Iris pigment epithelial cell (primary cell): Measurements from ENCODE around the gene GUK1.
A peak's percentile ranks its signal among the peaks of the same experiment; 100 is the strongest.

Experiments
- DNase-seq: peaks from one replicate; pipeline ENCODE4 v3.0.0-alpha.2; 2011; ENCODE audit warnings: low read depth

GUK1 gene

GRCh38 chr1:228131766-228132165 lies 8.3 kb upstream of the GUK1 start:
- no peak for DNase-seq

DNA sequence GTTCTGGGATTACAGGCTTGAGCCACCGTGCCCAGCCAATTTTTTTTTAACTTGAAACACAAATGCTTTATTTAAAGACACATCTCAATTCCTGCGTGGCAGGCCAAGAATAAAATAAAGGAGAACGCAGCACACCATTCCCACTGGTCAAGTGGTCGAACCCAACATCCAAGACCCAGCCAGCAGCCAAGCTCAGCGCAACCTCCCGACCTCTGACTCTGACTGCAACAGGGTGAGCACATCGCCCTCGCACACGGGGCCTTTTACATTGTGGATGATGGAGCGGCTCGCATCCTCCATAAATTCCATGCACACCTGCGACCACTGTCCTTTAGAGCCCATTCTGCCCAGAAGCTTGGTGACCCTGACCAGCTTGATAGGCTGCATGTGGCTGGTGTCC lies 5.5 kb upstream of the GUK1 start:
- DNase-seq = no peak

DNA sequence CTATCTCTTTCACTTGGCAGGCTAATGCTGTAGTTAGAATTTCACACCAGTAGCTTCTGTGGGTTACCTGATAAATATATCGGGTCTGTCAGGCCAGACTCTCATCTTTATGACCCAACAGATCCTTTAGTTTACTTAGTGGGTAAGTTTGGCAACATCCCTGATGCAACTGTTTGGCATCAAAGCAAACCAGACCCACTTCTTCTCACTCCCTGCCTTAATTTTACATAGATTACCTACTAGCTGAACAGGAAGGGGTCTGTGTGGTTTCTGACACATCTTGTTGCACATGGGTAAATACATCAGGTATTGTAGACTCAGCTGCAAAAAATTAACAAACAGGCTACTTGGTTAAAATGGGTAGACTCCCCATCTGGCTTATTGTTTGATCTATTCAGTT lies 3.2 kb upstream of the GUK1 start:
- DNase-seq = no peak

- DNase-seq = no peak
Measured at GRCh38 chr1:228139406-228139930, 611 bp upstream of the GUK1 start.

GRCh38 chr1:228140724-228141225 lies 696 bp downstream of the GUK1 start:
- no peak for DNase-seq

DNA sequence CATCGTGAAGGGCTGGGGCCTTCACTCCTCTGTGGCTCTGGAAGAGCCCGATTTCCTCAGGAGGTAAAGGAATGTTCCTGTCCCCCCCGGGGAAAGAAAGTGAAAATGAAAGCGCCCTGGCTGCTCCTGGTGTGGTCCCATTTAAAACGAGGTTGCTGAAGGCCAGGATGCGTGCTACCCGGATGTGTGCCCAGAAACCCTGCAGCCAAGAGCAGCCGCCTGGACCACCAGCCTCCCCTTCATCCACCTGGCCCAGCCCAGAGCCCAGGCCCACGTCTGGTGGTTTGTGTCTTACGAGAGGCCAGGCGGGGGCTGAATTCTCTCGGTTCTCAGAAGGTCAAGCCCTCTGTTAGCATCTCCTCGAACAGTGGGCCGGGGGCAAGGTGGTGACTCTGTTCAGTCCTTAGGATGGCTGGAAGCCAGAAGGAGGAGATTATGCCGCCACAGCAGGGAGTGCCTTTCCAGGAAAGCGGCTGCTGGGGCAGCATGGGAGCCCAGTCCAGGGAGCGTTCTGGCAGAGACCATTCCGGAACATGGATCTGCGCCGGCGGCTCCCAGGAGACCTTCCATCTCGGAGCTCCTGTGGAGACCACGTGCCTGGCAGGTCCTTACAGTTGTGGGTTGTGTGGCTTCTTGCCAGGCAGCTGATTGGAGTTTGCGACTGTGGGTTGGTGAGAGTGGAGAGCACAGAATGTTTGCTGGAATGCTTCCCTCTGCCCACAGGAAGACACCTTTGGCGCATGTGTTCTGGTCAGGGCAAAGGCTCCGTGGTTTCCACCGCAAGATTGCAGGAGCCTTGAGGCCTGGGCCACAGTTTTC lies 1.4 kb downstream of the GUK1 start:
- DNase-seq = peak; percentile 60

GRCh38 chr1:228142155-228142691 lies 2.1 kb downstream of the GUK1 start:
- no peak for DNase-seq

- no peak for DNase-seq
Measured at GRCh38 chr1:228142701-228143136, 2.6 kb downstream of the GUK1 start.

DNA sequence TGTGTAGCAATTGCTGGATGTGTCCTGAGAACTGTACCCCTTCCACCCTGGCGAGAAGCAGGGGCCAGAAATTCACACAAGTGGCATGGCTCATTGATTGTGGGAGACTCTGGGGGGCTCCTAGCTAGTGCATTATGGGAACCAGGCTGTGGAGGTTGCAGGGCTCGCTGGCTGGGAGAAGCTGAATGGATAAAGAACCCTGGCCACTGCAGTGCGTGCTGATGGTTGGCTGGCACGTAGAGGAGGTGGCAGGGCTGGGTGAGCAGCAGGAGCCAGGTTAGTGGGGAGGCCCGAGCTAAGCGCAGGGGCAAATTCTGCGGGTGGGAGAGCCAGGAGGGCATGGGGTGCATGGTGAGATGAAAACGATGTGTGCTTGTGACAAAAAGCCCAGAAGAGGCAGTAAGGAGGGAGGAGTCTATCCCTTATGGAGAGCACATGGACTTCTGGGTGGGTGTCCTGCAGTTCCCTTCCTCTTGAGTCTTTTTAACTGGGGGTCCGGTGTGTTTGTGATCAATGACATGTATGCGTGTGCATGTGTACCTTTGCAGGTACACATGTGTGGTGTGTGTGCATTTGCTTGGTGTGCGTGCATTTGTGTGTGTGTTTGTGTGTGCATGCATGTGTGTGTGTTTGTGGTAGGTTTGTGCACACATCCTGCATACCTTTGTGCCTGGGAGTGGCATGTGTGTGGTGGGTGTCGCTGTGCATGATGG lies 3.6 kb downstream of the GUK1 start:
- no peak for DNase-seq

- DNase-seq = no peak
Measured at GRCh38 chr1:228144193-228144992, 4.3 kb downstream of the GUK1 start.

GRCh38 chr1:228144993-228145343 lies 4.9 kb downstream of the GUK1 start:
- no peak for DNase-seq

DNA sequence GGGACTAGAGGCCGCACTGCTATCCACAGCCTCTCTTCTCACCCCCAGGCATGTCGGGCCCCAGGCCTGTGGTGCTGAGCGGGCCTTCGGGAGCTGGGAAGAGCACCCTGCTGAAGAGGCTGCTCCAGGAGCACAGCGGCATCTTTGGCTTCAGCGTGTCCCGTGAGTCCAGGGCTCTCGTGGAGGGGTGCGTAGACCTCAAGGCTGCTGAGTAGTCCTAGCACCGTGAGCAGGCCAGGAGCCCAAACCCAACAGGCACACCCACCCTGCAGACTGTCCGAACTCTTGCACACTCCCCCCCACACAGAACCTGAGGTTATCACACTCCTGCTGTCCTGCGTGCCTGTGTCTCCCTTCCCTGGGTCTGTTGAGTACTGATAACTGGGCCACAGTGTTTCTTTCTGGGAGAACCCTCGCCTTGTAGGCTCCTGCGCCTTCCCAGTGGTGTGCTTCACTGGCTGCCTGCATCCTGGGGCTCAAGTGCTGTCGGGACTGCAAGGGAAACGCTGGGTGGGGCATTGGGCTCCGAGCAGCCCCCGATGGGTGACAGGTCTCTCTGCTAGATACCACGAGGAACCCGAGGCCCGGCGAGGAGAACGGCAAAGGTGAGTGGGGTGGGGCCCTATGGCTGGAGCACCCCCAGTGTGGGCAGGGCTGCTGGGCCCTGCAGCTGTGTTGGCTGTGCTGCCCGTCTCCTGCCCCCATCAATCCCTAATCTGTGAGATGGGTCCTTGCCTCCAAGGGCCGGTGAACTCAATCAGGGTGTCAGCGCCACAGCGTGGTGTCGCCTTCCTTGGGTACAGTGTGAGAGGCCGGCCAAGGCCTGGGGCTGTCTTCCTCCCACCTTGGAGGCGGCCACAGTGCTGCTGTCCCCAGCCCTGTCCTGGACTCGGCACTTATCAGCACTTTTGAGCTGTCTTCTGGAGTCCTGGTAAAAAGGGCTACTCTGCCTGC lies 5.7 kb downstream of the GUK1 start:
- DNase-seq = no peak

DNA sequence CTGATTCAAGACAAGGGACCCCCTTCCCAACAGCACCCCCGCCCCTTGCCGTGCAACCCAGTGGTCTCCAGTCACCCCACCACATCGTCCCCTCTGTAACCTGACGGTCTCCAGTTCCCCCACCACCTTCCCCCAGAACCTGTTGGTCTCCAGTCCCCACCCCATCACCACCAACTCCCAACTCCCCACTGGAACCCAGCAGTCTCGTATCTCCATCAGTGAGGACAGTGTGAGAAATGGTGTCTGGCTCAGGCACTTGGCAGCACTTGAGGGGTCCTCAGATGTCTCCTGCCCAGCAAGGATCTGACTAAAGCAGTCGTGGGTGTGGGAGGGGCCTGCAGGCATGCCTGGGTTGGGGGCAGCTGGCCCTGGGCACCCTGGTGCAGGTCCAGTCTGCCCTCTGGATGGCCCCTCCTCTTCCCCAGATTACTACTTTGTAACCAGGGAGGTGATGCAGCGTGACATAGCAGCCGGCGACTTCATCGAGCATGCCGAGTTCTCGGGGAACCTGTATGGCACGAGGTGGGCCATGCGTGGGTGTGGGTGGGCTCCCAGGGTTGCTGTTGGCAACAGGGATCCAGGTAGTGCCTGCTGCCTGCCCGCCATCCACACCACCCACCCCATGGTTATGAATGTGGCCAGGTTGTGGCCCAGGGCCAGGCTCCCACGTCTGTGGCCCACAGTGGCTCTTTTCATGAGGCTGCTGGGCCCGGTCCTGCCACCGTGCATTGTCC lies 6.5 kb downstream of the GUK1 start:
- DNase-seq = no peak

GRCh38 chr1:228147151-228147693 lies 7.1 kb downstream of the GUK1 start:
- DNase-seq = no peak

GRCh38 chr1:228147768-228148167 lies 7.7 kb downstream of the GUK1 start:
- DNase-seq = no peak

DNA sequence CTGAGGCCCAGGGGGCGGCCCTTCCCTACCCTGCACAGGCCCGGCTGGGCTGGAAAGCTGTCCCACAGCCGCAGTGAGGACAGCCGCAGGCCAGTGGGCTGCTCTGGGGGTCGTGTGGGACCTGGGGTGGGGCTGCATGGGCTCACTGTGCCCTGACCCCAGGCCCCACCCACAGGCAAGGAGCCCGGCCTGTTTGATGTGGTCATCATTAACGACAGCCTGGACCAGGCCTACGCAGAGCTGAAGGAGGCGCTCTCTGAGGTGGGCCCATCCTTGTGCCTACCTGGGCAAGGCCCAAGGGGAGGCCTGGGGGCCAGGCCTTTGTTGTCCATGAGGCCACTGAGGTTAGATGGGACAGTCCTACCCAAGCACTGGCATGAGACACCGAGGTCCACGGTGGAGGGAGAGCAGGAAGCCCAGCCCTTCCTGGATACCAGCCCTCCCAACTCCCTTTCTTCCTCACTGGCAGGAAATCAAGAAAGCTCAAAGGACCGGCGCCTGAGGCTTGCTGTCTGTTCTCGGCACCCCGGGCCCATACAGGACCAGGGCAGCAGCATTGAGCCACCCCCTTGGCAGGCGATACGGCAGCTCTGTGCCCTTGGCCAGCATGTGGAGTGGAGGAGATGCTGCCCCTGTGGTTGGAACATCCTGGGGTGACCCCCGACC lies 8.2 kb downstream of the GUK1 start:
- no peak for DNase-seq

DNA sequence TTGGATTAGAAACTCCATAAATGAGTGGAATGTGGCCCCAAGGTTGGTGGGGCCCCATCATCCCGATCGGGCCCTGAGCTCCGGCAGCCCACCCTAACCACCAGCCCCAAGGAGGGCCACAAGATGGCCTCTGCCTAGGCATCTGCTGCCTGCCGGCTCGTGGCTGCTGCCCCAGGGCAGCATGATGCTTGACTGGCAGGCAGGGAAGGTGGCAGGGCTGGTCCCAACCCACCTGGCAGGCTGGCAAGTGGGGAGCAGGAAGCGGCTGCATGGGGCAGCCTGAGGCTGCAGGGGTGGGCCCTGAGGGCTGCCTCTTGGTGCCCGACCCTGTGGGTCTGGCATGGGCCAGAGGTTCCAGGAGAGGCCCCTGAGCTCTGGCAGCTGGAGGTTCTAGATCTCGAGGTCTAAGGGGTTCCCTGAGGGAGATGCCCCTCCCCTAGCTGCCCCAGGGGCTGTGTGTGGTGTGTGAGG lies 8.9 kb downstream of the GUK1 start:
- DNase-seq = no peak

GRCh38 chr1:228149406-228150119 lies 9.5 kb downstream of the GUK1 start, which contains the start of gene GJC2:
GJC2 (plus strand) TSS chr1:228149930; CDS start chr1:228157759, 7,829 bp downstream.
- DNase-seq = no peak

DNA sequence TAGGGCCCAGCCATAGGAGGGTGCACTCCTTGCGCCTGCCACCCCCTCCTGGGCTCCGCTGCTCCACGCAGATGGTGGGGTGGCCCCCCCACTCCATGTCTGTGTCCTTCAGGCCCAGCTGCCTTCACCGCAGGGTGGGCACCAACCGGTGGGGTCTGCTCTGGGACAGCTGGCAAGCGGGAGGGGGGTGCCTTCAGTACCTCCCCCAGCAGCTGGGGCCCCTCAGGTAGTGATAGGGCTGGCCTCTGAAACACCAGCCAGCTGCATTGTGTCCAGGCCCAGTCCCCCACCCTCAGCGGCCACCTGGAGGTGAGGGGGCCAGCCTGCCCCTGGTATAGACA lies 10.0 kb downstream of the GUK1 start:
- DNase-seq = no peak
